K562 (cell line): ENCODE data around the gene BCAS1.

Source experiments
- CTCF ChIP-seq, 3 experiments: IDR thresholded peaks in 2 of 3; conservative IDR thresholded peaks in 1 of 3; 2 replicates each; pipeline ENCODE4 v1.5.1; 2011 to 2012; ENCODE audit warnings: low read length in 3 of 3, mild to moderate bottlenecking in 3 of 3, control low read depth in 2 of 3, improper control_type of control experiment in 1 of 3, inconsistent platforms in 1 of 3, low read depth in 1 of 3, mixed read lengths in 1 of 3, moderate library complexity in 1 of 3; ENCODE audit not compliant: insufficient read depth in 2 of 3
- GATA2 ChIP-seq: sonication (generic); formaldehyde crosslinking; IDR thresholded peaks from 2 replicates; pipeline ENCODE4 v1.4.0; 2020; ENCODE audit warnings: mild to moderate bottlenecking, missing genetic modification reagents
- KDM4B ChIP-seq, 2 experiments: fragments of 450-650 bp in 1 of 2; sonication (generic) in 1 of 2; IDR thresholded peaks; 2 replicates each; pipeline ENCODE4 v1.6.1; 2016 to 2017; ENCODE audit warnings: borderline replicate concordance in 2 of 2, antibody characterized with exemption in 1 of 2, low read depth in 1 of 2, mild to moderate bottlenecking in 1 of 2
- MAZ ChIP-seq, 2 experiments: fragments of 450-650 bp in 1 of 2; sonication (generic) in 1 of 2; formaldehyde crosslinking; IDR thresholded peaks in 1 of 2; conservative IDR thresholded peaks in 1 of 2; 2 replicates each; pipeline versions ENCODE4 v1.4.0 to v1.5.0; 2020; ENCODE audit warnings: mild to moderate bottlenecking in 1 of 2, missing genetic modification reagents in 1 of 2
- SRSF3 ChIP-seq: fragments of 200-400 bp; formaldehyde crosslinking; IDR thresholded peaks from 2 replicates; pipeline ENCODE4 v1.6.1; 2016; ENCODE audit warnings: mild to moderate bottlenecking, low read length, moderate library complexity; ENCODE audit not compliant: insufficient read depth
- ZBTB2 ChIP-seq: fragments of 450-650 bp; IDR thresholded peaks from 2 replicates; pipeline ENCODE4 v1.6.1; 2016; ENCODE audit warnings: antibody characterized with exemption
- ZBTB49 ChIP-seq: sonication (generic); formaldehyde crosslinking; IDR thresholded peaks from 2 replicates; pipeline ENCODE4 v1.8.0; 2022; ENCODE audit warnings: missing genetic modification reagents, mild to moderate bottlenecking, borderline replicate concordance
- ZNF143 ChIP-seq: sonication (generic); formaldehyde crosslinking; IDR thresholded peaks from 2 replicates; pipeline ENCODE4 v1.9.0; 2022; ENCODE audit warnings: mild to moderate bottlenecking, missing genetic modification reagents
- TF ChIP-seq, protein P1 (sequence below): fragments of 150-350 bp; conservative IDR thresholded peaks from 2 replicates; pipeline ENCODE4 v1.6.1; 2014; ENCODE audit warnings: low read length
- TF ChIP-seq, protein P2 (sequence below): fragments of 450-650 bp; formaldehyde crosslinking; IDR thresholded peaks from 2 replicates; pipeline ENCODE4 v1.4.0; 2022; ENCODE audit warnings: missing genetic modification characterization
- TF ChIP-seq, protein P3 (sequence below), 3 experiments: fragments of 200-800 bp in 1 of 3; sonication (Bioruptor generic) in 1 of 3; sonication (generic) in 1 of 3; formaldehyde crosslinking in 1 of 3; IDR thresholded peaks; 2 replicates each; pipeline versions ENCODE4 v1.6.1 to v1.8.0; 2016 to 2022; ENCODE audit warnings: mild to moderate bottlenecking in 2 of 3, missing compliant biosample characterization in 2 of 3, missing genetic modification characterization in 2 of 3, missing genetic modification reagents in 1 of 3

- TF ChIP-seq, protein P1, sequence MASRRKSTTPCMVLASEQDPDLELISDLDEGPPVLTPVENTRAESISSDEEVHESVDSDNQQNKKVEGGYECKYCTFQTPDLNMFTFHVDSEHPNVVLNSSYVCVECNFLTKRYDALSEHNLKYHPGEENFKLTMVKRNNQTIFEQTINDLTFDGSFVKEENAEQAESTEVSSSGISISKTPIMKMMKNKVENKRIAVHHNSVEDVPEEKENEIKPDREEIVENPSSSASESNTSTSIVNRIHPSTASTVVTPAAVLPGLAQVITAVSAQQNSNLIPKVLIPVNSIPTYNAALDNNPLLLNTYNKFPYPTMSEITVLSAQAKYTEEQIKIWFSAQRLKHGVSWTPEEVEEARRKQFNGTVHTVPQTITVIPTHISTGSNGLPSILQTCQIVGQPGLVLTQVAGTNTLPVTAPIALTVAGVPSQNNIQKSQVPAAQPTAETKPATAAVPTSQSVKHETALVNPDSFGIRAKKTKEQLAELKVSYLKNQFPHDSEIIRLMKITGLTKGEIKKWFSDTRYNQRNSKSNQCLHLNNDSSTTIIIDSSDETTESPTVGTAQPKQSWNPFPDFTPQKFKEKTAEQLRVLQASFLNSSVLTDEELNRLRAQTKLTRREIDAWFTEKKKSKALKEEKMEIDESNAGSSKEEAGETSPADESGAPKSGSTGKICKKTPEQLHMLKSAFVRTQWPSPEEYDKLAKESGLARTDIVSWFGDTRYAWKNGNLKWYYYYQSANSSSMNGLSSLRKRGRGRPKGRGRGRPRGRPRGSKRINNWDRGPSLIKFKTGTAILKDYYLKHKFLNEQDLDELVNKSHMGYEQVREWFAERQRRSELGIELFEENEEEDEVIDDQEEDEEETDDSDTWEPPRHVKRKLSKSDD: no peak
- TF ChIP-seq MAZ (CRISPR knock-in tag; conservative IDR thresholded peaks at IDR 0.05 in 1 of 2, IDR thresholded peaks at IDR 0.05 in 1 of 2): no peak
- TF ChIP-seq SRSF3: no peak
- TF ChIP-seq, protein P2, sequence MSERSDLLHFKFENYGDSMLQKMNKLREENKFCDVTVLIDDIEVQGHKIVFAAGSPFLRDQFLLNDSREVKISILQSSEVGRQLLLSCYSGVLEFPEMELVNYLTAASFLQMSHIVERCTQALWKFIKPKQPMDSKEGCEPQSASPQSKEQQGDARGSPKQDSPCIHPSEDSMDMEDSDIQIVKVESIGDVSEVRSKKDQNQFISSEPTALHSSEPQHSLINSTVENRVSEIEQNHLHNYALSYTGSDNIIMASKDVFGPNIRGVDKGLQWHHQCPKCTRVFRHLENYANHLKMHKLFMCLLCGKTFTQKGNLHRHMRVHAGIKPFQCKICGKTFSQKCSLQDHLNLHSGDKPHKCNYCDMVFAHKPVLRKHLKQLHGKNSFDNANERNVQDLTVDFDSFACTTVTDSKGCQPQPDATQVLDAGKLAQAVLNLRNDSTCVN (CRISPR knock-in tag): no peak
- TF ChIP-seq ZBTB49: no peak
- TF ChIP-seq CTCF (IDR thresholded peaks at IDR 0.05 in 2 of 3, conservative IDR thresholded peaks at IDR 0.05 in 1 of 3; ENCODE audit: insufficient read depth in 2 of 3, low read depth in 1 of 3, low read length in 3 of 3): no peak
- no peak for TF ChIP-seq ZBTB2
- TF ChIP-seq, protein P3, sequence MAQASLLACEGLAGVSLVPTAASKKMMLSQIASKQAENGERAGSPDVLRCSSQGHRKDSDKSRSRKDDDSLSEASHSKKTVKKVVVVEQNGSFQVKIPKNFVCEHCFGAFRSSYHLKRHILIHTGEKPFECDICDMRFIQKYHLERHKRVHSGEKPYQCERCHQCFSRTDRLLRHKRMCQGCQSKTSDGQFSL (CRISPR knock-in tag; IDR thresholded peaks at IDR 0.05): no peak
- TF ChIP-seq, protein P3 (tag; IDR thresholded peaks at IDR 0.05): no peak
- no peak for TF ChIP-seq ZNF143 (CRISPR knock-in tag)
- TF ChIP-seq GATA2 (CRISPR knock-in tag): no peak
- no peak for TF ChIP-seq KDM4B (IDR thresholded peaks at IDR 0.05; ENCODE audit: borderline replicate concordance in 2 of 2, low read depth in 1 of 2)
Observed at GRCh38 chr20:53922901-53923314, 147.5 kb downstream of the BCAS1 start.
